ENCODE data around the gene C16orf46.
"Not testable (repeated sequence)": the region's sequence is repeated elsewhere in the genome, so short reads cannot be mapped to it uniquely, and the experiment has no call there.

Gene C16orf46, protein sequence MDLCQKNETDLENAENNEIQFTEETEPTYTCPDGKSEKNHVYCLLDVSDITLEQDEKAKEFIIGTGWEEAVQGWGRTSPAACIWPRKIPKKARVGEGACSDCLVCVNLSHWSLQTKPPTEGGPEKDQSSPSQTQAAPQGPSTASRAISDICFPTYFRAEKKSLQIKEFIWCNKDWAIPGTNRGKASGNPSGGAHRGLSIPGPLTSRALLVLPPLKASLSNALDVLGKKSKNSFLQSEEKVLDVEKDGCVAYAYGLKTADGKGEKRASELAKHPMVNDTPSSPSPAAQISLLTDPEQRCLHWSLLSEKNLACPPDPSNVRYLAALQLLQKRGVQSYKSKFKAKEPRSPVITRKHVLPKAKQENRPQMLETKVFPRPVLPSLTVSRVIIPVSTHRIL

DNA sequence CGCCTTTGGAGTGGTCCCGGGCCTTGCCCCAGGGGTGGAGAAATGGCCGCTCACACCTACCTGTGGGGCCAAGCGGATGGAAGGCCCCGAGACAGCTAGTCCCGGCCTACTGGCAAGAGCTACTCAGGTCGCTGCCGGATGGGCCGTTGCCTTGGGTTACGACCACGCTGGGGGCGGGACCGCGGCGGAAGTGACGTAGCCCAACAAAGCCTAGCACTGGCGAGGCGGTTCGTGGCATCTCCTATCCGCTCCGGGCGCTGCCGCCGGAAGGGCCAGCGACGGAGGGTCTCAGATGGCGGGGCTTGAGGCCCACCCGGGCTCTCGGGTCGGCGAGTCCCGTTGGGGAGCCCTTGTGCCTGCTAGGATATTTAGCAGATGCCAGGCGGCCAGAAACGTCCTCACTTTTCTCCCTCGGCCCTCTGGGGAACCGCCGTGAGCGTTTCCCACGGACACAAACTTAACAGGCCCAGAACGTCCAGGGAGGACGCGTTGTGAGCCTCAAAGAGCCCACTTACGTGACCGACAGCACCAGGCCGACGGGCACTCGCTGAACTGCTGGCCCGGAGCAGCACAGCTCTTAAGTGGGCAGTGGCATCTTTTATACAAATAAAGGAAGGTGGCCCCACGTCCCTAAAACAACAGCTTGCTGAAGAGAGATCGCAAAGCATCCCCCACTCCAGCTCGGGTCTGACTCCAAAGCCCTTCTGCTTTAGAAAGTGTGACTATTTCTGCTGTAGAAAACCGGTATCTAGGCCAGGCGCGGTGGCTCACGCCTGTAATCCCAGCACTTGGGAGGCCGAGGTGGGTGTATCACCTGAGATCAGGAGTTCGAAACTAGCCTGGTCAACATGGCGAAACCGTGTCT lies at the start of gene C16orf46:
TSS of gene C16orf46 (minus strand) at position 163 of the 865 bp plus-strand sequence. CDS start 13,283 bp downstream, outside the sequence.
- peak; percentile 93 for DNase-seq (ENCODE audit: low read depth)

DNA sequence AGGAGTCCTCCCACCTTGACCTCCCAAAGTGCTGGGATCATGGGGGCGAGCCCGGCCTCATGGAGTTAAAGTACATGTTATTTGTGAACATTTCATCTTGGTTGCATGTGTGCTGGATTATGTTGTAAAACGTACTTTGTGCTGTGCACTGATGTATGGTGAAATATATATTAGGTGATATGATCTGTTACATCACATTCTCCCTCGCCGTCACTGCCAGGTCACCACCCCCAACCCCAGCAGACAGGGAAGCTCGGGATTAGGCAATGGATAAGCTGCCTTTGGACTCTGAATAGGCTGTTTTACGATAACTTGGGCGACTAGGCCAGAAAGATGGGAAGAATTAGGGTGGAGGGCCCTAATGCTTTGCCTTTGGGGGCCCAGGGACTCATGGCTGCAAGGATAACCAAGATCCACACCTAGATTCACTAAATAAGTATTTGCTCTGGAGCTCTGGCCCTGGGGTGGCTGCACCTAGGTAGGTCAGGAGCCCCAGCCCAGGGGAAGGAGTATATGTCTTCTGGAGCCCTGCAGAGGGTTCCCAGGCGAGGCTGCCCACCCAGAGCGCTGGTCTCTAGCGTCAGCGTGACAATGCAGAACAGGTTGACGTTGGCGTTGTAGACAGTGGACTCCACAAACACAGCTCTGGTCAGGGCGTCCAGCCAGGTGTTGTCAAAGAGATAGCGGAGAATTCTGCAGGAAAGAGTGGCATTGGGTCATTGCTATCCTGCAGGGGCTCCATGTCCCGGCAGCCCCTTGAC lies 46.2 kb upstream of the C16orf46 start:
- DNase-seq (ENCODE audit: low read depth): no peak

DNA sequence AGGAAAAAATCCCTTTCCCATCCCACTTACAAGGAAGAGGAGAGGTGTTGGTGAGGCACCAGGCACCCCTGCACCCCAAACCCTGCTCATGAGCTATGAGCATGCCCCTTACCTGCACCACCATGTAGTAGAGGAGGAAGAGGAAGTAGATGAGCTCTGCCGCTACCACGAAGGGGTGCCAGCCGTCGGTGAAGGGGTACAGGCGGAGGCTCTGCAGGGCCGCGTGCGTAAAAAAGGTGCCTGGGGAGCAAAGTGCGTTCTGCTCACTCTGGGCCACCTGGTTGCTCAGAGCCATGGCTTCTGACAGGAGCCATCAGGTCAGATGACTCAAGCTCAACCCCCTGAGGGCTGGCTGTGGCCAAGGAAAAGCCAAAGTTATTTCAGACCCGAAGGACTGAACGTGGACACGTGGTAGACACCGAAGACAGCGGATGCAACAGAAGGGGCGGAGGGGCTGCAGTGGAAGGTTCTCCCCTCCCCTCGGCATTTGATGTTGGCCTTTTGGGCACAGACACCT lies 44.5 kb upstream of the C16orf46 start:
- DNase-seq (ENCODE audit: low read depth): no peak

DNA sequence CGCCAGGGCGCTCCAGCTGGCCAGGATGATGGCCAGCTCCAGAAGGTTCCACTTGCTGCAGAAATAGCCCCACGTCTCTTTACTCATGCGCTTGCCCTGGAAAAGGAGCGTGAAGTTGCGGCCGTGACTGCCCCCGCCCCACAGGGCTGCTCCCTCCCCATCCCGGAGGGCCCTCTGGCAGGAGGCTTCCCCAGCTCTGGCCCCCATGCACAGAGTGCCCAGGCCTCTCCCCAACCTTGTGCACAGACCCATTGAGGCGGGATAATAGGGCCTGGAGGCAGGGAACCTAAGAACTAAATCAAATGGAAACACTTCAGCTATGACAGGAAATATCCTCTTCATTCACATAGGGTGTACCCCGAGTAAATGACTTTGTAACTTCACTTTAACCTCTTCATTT lies 40.4 kb upstream of the C16orf46 start:
- no peak for DNase-seq (ENCODE audit: low read depth)

DNA sequence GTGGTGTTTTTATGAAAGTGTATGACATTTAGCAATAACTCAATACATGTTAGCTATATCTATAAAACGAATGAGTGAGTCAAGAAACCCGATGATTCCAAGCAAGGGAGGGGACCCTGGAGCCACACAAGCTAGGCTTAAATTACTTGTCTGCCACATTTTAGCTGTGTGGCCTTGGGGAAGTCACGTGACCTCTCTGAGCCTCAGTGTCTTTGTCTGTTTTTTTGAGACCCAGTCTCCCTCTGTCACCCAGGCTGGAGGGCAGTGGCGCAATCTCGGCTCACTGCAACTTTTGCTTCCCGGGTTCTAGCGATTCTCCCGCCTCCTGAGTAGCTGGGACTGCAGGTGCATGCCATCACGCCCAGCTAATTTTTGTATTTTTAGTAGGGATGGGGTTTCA lies 39.2 kb upstream of the C16orf46 start:
- no peak for DNase-seq (ENCODE audit: low read depth)

DNA sequence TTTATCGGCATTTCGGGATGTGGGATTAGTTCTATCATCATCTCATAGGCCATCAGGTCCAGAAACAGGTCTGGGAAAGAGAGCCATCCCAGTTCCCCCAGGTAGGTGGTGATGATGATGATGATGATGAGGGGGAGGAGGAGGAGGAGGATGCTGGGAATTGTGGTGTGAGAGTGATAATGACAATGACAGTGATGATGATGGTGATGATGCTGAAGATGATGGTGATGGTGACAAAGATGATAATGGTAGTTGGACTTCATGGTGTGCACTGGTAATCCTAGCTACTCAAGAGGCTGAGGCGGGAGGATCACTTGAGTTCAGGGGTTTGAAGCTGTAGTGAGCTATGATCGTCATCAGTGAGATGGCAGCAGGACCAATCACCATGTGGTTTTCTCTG lies 35.4 kb upstream of the C16orf46 start:
- DNase-seq (ENCODE audit: low read depth): no peak

DNA sequence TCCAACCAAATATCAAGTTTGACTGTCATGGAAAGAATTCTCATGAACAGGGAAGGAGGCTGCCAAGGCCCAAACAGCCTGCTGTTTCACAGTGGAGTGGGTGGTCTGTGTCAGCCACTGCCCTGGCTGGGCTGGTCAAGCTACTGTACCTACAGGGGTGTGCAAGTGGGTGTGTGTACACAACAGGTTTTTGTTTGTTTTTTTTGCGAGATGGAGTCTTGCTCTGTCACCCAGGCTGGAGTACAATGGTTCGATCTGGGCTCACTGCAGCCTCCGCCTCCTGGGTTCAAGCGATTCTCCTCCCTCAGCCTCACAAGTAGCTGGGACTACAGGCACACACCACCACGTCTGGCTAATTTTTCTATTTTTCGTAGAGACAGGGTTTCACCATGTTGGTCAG lies 32.2 kb upstream of the C16orf46 start:
- not testable (repeated sequence) for DNase-seq (ENCODE audit: low read depth)

DNA sequence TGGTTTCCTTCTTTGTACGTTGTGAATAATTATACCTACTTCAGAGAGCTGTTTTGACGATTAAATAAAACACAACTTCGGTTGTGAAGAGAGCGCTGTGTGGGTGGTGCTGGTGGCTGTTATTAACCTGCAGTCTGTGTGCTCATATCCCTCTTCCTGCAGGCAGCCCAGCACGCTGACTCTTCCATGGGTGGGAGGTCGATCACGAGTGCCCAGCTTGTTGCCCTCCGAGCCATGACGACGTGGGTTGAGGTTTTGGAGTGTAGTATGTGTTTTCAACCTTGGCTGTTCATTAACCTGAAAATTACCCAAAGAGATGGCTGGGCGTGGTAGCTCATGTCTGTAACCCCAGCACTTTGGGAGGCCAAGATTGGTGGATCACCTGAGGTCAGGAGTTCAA lies 30.5 kb upstream of the C16orf46 start:
- no peak for DNase-seq (ENCODE audit: low read depth)

DNA sequence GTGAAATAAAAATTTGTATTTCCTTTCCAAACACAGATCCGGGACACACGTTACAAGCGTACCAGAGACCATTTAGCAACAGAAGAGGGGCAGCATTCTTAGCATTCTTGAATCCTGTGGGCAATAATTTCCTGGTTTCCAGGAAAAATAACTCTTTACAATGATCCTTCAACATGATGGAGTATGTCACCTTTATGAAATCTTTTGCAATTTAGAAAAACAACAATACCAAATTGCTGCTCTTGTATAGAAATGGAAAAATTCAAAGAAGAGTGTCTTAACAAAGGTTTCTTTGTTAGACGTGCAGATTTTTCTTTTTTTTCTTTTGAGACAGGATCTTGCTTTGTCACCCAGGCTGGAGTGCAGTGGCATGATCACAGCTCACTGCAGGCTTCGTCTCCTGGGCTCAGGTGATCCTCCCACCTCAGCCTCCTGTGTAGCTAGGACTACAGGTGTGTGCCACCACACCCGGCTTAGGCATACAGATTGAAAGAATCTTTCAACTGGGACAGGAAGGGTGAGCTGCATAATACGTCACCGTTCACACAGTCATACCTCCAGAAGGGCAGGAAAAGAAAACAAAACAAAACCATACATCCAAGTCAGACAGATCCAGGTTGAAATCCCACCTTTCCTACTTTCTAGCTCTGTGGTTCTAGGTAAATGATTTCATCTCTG lies 29.9 kb upstream of the C16orf46 start:
- no peak for DNase-seq (ENCODE audit: low read depth)

DNA sequence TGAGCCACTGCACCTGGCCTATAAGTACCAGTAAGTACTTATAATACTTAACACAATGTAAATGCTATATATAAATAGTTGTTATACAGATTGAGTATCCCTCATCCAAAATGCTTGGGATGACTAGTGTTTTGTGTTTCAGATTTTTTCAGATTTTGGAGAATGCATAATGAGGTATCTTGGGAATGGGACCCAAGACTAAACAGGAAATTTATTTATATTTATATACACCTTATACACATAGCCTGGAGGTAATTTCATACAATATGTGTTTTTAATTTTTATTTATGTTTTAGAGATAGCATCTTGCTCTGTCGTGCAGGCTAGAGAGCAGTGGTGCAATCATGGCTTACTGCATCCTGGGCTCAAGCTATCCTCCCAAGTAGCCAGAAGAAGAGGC lies 28.9 kb upstream of the C16orf46 start:
- DNase-seq (ENCODE audit: low read depth): no peak

DNA sequence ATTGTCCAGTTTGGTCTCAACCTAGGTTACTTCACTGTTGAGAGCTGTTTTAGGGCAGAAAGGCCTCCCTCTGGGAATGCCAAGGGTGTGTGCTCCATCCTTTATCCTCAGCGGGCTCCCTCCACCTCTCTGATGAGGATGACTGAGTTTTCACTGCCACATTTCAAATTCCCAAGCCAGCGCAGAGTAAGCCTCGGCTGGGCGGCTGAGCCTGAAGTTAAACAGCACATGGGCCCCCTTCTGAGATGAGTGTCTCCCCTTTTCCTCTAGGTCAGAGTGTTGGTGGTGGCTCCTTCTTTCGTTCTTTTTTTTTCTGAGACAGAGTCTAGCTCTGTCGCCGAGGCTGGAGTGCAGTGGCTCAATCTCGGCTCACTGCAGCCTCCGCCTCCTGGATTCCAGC lies 24.7 kb upstream of the C16orf46 start:
- no peak for DNase-seq (ENCODE audit: low read depth)

DNA sequence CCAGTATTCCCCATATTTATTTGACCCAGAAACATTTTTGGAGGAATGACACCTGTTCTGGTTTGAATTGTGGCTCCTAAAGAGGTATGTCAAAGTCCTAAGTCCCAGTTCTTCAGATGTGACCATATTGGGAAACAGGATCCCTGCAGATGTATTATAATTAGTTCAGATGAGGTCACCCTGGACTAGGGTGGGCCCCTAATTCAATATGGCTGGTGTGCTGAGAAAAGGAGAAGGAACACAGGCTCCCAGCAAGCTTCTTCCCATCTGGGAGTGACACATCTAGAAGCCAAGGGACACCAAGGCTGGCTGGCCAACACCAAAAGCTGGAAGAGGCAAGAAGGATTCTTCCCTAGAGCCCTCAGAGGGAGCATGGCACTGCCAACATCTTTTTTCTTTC lies 22.9 kb upstream of the C16orf46 start:
- DNase-seq (ENCODE audit: low read depth): no peak

DNA sequence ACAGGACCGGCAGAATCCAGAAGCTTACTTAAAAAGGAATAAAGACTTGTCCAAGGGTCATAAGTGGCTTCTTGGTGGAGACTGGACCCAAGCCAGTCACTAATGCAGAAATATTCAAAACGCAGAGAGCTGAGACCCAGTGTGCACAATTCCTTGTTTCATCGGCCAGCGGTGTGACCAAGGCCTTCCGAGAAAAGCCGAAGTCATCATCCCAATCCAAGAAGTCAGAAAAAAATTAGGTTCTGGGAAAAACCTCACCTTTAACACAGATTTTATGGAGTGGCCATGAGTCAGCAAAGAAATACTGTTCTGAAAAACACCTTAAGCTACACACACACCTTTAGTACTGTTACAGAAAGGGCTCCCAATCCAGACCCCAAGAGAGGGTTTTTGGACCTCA lies 20.2 kb upstream of the C16orf46 start:
- DNase-seq (ENCODE audit: low read depth): no peak

DNA sequence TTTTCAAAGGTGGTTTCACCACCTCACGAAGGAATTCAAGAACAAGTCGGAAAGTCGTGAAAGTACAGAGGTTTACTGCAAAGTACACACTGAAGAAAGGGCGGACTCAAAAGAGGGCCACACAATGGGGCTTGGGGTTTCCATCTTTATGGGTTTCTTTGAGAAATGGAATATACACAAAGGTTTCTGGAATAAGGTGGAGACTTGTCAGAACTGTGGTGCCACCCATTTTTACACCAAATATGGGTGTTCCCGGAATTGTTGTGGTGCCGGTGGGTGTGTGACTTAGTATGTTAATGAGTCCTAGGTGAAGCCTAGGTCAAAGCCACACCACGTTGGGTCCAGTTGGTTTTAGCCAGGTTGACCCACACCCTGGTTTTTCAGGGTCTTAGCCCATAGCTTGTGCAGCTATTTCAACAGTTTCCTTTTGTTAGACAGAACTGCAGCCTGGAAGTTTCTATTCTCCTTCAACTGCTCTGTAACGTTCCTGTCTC lies 19.7 kb upstream of the C16orf46 start:
- DNase-seq (ENCODE audit: low read depth): no peak

DNA sequence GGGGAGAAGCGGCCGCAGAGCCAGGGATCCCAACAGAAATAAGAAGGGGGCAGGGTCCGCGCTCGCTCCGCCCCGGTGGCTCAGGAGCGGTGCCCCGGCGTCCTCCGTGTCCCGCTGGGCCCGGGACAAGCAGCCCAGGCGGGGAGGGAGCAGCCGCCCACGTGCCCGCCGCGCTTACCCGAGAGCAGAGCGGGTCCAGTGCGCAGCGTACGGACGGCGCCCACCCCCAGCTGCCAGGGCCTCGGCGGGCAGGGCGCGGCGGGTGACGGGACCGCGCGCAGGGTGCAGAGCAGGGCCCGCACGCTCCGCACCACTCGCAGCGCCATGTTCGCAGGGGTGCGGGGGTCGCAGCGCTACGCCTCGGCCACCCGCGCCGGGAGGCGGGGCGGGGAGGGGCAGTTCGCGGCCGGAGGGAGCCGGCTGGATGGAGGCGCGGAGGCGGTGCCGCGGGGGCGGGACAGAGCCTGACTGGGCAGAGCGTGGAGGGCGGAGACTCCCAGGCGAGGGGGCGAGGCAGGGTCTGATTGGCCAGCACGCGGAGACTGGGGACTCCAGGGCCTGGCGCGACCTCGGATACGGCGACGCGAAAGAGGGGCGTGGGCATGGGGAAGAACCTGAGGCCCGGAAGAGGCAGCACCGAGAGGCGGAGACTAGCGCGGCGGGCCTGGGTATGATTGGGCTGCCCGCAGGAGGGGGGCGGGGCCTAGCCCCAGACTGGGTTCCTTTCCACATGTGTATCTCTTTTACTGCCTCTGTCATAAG lies 19.1 kb upstream of the C16orf46 start, which contains the start of gene GCSH:
TSS of gene GCSH (minus strand) at position 443 of the 762 bp plus-strand sequence. CDS start at position 326, 117 bp downstream.
- DNase-seq (ENCODE audit: low read depth): peak; percentile 97

DNA sequence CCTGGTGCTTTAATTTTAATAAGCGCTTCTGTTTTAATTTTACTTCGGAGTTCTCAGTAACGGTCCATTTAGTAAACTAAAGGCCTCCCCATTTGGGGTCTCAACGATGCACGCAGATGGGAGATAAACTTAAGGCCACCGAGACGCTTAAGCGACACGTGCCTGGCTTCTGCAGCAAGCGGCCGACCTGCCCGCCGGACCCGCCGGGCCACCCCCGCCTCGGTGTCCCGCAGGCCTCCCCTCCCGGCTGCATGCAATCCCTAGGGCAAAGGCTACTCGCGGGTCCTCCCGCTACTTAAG lies 18.6 kb upstream of the C16orf46 start:
- no peak for DNase-seq (ENCODE audit: low read depth)

DNA sequence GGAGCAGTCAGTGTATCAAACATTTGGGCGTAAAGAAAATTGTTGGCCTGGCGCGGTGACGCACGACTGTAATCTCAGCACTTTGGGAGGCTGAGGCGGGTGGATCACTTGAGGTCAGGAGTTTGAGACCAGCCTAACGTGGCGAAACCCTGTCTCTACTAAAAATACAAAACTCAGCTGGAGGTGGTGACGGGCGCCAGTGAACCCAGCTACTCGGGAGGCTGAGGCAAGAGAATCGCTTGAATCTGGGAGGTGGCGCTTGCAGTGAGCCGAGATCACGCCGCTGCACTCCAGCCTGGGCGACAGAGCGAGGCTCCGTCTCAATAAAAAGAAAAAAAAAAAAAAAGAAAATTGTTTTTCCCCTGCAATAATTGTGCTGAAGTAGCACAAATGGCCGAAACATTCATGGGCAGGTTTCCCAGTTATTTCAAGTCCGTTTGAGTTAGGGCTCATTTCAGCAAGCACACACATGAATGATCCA lies 17.8 kb upstream of the C16orf46 start:
- DNase-seq (ENCODE audit: low read depth): no peak

DNA sequence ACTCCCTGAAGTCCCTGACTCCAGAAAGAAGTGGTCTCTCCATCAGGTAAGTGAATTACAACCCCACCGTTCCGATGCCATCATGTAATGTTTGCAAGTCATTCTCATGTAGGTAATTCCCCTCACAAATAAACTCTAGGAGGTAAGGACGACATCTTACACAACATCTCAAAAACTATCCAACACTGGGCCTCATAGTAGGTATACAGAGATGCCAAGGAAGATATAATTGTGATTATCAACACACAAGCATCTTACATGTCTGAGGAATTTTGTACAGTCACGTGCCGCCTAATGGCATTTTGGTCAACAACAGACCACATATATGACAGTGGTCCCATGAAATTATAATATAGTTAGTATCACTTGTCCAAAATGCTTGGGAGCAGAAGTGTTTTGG lies 11.8 kb upstream of the C16orf46 start:
- no peak for DNase-seq (ENCODE audit: low read depth)

DNA sequence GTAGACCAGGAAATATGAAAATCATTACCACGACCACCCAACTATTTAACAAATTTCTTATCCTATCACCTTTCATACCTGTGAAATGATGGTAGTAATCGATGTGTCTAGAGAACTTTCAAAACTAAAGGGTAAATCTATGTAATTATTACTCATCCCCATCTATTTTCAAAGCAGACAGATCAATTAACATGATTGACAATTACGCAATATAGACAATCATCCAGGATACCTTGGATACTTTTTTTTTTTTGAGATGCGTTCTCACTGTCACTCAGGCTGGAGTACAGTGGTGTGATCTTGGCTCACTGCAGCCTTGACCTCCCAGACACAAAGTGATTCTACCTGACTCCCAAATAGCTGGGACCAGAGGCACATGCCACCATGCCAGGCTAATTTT lies 4.0 kb upstream of the C16orf46 start:
- no peak for DNase-seq (ENCODE audit: low read depth)

DNA sequence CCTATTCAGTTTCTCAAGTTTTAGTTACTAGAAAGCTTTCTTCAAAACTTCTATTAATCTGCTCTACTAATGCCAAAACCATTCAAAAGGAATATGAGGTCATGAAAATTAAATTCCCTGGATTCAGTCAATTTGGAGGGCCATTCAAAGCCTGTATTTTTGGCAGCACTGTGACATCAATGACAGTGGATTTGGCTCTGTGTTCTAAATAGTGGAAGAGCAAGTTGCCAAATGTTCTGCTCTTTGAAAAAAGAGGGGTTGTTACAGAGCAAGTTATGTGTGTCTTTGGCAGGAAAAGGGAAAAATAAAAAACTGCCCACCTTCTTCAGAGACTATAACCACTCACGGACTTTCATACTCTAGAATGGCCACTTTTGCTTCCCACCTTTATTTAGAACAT lies 3.2 kb upstream of the C16orf46 start:
- no peak for DNase-seq (ENCODE audit: low read depth)
